ENCODE measurements around the gene PPM1N. TPM values are rescaled to one million over a fixed set of nuclear protein-coding genes. Genes with fewer than 3 reads are reported as not detected.

PPM1N gene
- total RNA-seq, 1 experiment from 2014 or later = 5.2 TPM

GRCh38 chr19:45462174-45462573 is 36.1 kb upstream of the PPM1N start:
- Histone ChIP-seq H3K27ac (ENCODE audit: low read depth, low read length) (no peak overlapping the region), H3K4me1 (ENCODE audit: control insufficient read depth in 1 of 2, insufficient read depth in 2 of 2, low read length in 2 of 2) (peaks cover 0 to 21% of the 10 kb centered on the region in 2 experiments; a peak in 2 of 4 replicates), H3K4me3 (replicated peaks in 1 of 2; ENCODE audit: low read depth in 1 of 2, low read length in 2 of 2) (no peak overlapping the region), H4K20me1 (ENCODE audit: insufficient read depth) (no peaks in the 10 kb centered on the region), H3K4me2 (ENCODE audit: low read length) (no peak overlapping the region), H3K79me2 (ENCODE audit: insufficient read depth, low read length) (no peaks in the 10 kb centered on the region), H3K27me3 (ENCODE audit: insufficient read depth, low read length) (no peaks in the 10 kb centered on the region), H2AFZ (ENCODE audit: low read depth, low read length, poor library complexity, severe bottlenecking) (no peak overlapping the region), H3K9me2 (ENCODE audit: insufficient read depth) (no peaks in the 10 kb centered on the region), H3K9me3 (ENCODE audit: control insufficient read depth in 1 of 2, insufficient read depth in 1 of 2, low read depth in 1 of 2, low read length in 2 of 2) (no peaks in the 10 kb centered on the region), H3K9ac (ENCODE audit: low read length) (no peak overlapping the region), H3K36me3 (ENCODE audit: control insufficient read depth in 1 of 2, insufficient read depth in 2 of 2, low read length in 2 of 2) (no peaks in the 10 kb centered on the region)
- ChIA-PET POLR2A (interaction anchor here (1.4 kb wide), 1 partner anchor 21 kb away, joined by 3 read pairs; no protein-coding TSS in a partner anchor), CTCF (interaction anchor here (0.7 to 1.9 kb wide), 2 partner anchors 23 kb away, joined by 3 to 7 read pairs; no protein-coding TSS in a partner anchor), RAD21 (ENCODE audit: low non-redundant PET in 1 of 2, low total read pairs in 2 of 2, uncharacterized antibody in 2 of 2, unreplicated experiment in 2 of 2) (no interaction called here)
- TF ChIP-seq ELF1 (IDR thresholded peaks at IDR 0.05; ENCODE audit: borderline replicate concordance, low read depth) (no peak), YY1 (IDR thresholded peaks at IDR 0.05; ENCODE audit: extremely low read depth, insufficient replicate concordance, low read depth, low read length) (no peak), EZH2 (IDR thresholded peaks at IDR 0.05) (no peak), CEBPB (IDR thresholded peaks at IDR 0.05; ENCODE audit: low read depth) (no peak)
- no TSS peak for BruUV-seq (replicated peaks)
- DNase-seq (ENCODE audit: low read depth, low spot score) (no peak), ATAC-seq (no peak)
- intact Hi-C loops (cut with micrococcal nuclease) = no loop called here

- no peak overlapping the region for H3K4me3 ChIP-seq (replicated peaks in 1 of 2; ENCODE audit: low read depth in 1 of 2, low read length in 2 of 2)
- peaks cover 0 to 31% of the 10 kb centered on the region in 2 experiments; a peak in 2 of 4 replicates for H3K4me1 ChIP-seq (ENCODE audit: control insufficient read depth in 1 of 2, insufficient read depth in 2 of 2, low read length in 2 of 2)
- DNase-seq (ENCODE audit: low read depth, low spot score) = no peak
- ChIA-PET POLR2A (interaction anchor here (1.4 kb wide), 1 partner anchor 22 kb away, joined by 3 read pairs; no protein-coding TSS in a partner anchor), CTCF (interaction anchor here (1.9 kb wide), 1 partner anchor 24 kb away, joined by 7 read pairs; no protein-coding TSS in a partner anchor), RAD21 (ENCODE audit: low non-redundant PET in 1 of 2, low total read pairs in 2 of 2, uncharacterized antibody in 2 of 2, unreplicated experiment in 2 of 2) (no interaction called here)
- H4K20me1 ChIP-seq (ENCODE audit: insufficient read depth) = no peaks in the 10 kb centered on the region; the same call in 1 of the 2 replicates
- BruUV-seq (replicated peaks) = no TSS peak
- H3K36me3 ChIP-seq (ENCODE audit: control insufficient read depth in 1 of 2, insufficient read depth in 2 of 2, low read length in 2 of 2) = no peaks in the 10 kb centered on the region
- ATAC-seq = no peak
- no peak for TF ChIP-seq CBX3 (IDR thresholded peaks at IDR 0.05; ENCODE audit: low read depth)
- no peak for TF ChIP-seq ZNF274 (IDR thresholded peaks at IDR 0.05; ENCODE audit: low read depth, low read length)
- TF ChIP-seq SRF (IDR thresholded peaks at IDR 0.05; ENCODE audit: low read depth) = no peak
- TF ChIP-seq YY1 (IDR thresholded peaks at IDR 0.05; ENCODE audit: extremely low read depth, insufficient replicate concordance, low read depth, low read length) = no peak
- TF ChIP-seq POLR2AphosphoS5 (IDR thresholded peaks at IDR 0.05; ENCODE audit: low read depth, low read length) = no peak
- TF ChIP-seq SIN3A (IDR thresholded peaks at IDR 0.05; ENCODE audit: low read depth) = no peak
- no peak for TF ChIP-seq FOSL1 (IDR thresholded peaks at IDR 0.05; ENCODE audit: low read depth)
- TF ChIP-seq ZFX (IDR thresholded peaks at IDR 0.05) = no peak
- no peak for TF ChIP-seq POLR2A (IDR thresholded peaks at IDR 0.05; ENCODE audit: borderline replicate concordance, extremely low read depth, insufficient read depth, insufficient read length)
- TF ChIP-seq RAD21 (IDR thresholded peaks at IDR 0.05; ENCODE audit: low read depth) = no peak
- TF ChIP-seq, protein P1, sequence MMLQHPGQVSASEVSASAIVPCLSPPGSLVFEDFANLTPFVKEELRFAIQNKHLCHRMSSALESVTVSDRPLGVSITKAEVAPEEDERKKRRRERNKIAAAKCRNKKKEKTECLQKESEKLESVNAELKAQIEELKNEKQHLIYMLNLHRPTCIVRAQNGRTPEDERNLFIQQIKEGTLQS (IDR thresholded peaks at IDR 0.05) = no peak
- no peak for TF ChIP-seq EZH2phosphoT487 (IDR thresholded peaks at IDR 0.05; ENCODE audit: borderline replicate concordance)
- TF ChIP-seq, protein P2, sequence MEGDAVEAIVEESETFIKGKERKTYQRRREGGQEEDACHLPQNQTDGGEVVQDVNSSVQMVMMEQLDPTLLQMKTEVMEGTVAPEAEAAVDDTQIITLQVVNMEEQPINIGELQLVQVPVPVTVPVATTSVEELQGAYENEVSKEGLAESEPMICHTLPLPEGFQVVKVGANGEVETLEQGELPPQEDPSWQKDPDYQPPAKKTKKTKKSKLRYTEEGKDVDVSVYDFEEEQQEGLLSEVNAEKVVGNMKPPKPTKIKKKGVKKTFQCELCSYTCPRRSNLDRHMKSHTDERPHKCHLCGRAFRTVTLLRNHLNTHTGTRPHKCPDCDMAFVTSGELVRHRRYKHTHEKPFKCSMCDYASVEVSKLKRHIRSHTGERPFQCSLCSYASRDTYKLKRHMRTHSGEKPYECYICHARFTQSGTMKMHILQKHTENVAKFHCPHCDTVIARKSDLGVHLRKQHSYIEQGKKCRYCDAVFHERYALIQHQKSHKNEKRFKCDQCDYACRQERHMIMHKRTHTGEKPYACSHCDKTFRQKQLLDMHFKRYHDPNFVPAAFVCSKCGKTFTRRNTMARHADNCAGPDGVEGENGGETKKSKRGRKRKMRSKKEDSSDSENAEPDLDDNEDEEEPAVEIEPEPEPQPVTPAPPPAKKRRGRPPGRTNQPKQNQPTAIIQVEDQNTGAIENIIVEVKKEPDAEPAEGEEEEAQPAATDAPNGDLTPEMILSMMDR (IDR thresholded peaks at IDR 0.05 in 2 of 3, conservative IDR thresholded peaks at IDR 0.05 in 1 of 3; ENCODE audit: borderline replicate concordance in 1 of 3, insufficient read depth in 1 of 3, low read depth in 2 of 3, low read length in 2 of 3) = no peak
- H3K79me2 ChIP-seq (ENCODE audit: insufficient read depth, low read length) = peaks cover 4% of the 10 kb centered on the region; the same call in 1 of the 2 replicates
- no peaks in the 10 kb centered on the region for H3K9me2 ChIP-seq (ENCODE audit: insufficient read depth)
- no peaks in the 10 kb centered on the region for H3K9me3 ChIP-seq (ENCODE audit: control insufficient read depth in 1 of 2, insufficient read depth in 1 of 2, low read depth in 1 of 2, low read length in 2 of 2)
- no peak overlapping the region for H3K27ac ChIP-seq (ENCODE audit: low read depth, low read length)
- H3K4me2 ChIP-seq (ENCODE audit: low read length) = no peak overlapping the region
- no peaks in the 10 kb centered on the region for H3K27me3 ChIP-seq (ENCODE audit: insufficient read depth, low read length)
- H2AFZ ChIP-seq (ENCODE audit: low read depth, low read length, poor library complexity, severe bottlenecking) = no peak overlapping the region
- H3K9ac ChIP-seq (ENCODE audit: low read length) = no peak overlapping the region
- intact Hi-C loops (cut with micrococcal nuclease) = no loop called here
Measured at GRCh38 chr19:45463241-45463640, 35.0 kb upstream of the PPM1N start.
